Measurements from ENCODE around the gene ZNF574.

ZNF574 gene

GRCh38 chr19:42076380-42076944 lies 496 bp downstream of the ZNF574 start:
- TF ChIP-seq FOXP2 (optimal IDR thresholded peaks at IDR 0.05; ENCODE audit: borderline replicate concordance, extremely low read depth, extremely low read length, insufficient read depth) (no peak), REST (IDR thresholded peaks at IDR 0.05; ENCODE audit: insufficient read depth in 1 of 2, low read depth in 2 of 2, low read length in 2 of 2) (no peak), TAF1 (IDR thresholded peaks at IDR 0.05; ENCODE audit: borderline replicate concordance, insufficient read depth, low read length) (no peak), POLR2AphosphoS5 (IDR thresholded peaks at IDR 0.05; ENCODE audit: low read depth, low read length) (no peak), SIN3A (IDR thresholded peaks at IDR 0.05; ENCODE audit: borderline replicate concordance, insufficient read depth, low read length) (no peak)

- TF ChIP-seq POLR2AphosphoS5 (IDR thresholded peaks at IDR 0.05; ENCODE audit: low read depth, low read length) (no peak), FOXP2 (optimal IDR thresholded peaks at IDR 0.05; ENCODE audit: borderline replicate concordance, extremely low read depth, extremely low read length, insufficient read depth) (no peak), SIN3A (IDR thresholded peaks at IDR 0.05; ENCODE audit: borderline replicate concordance, insufficient read depth, low read length) (no peak), TAF1 (IDR thresholded peaks at IDR 0.05; ENCODE audit: borderline replicate concordance, insufficient read depth, low read length) (no peak)
These were observed 2.1 kb downstream of the ZNF574 start for GRCh38 chr19:42078058-42078457.

- TF ChIP-seq POLR2AphosphoS5 (IDR thresholded peaks at IDR 0.05; ENCODE audit: low read depth, low read length) (no peak), SIN3A (IDR thresholded peaks at IDR 0.05; ENCODE audit: borderline replicate concordance, insufficient read depth, low read length) (no peak), FOXP2 (optimal IDR thresholded peaks at IDR 0.05; ENCODE audit: borderline replicate concordance, extremely low read depth, extremely low read length, insufficient read depth) (no peak), REST (IDR thresholded peaks at IDR 0.05; ENCODE audit: insufficient read depth in 1 of 2, low read depth in 2 of 2, low read length in 2 of 2) (no peak), TAF1 (IDR thresholded peaks at IDR 0.05; ENCODE audit: borderline replicate concordance, insufficient read depth, low read length) (no peak)
These were observed 2.7 kb downstream of the ZNF574 start for GRCh38 chr19:42078538-42079275.

GRCh38 chr19:42079276-42079669 lies 3.3 kb downstream of the ZNF574 start:
- TF ChIP-seq TAF1 (IDR thresholded peaks at IDR 0.05; ENCODE audit: borderline replicate concordance, insufficient read depth, low read length) = no peak

GRCh38 chr19:42079886-42080763 lies 4.2 kb downstream of the ZNF574 start:
- TF ChIP-seq SIN3A (IDR thresholded peaks at IDR 0.05; ENCODE audit: borderline replicate concordance, insufficient read depth, low read length) (no peak), FOXP2 (optimal IDR thresholded peaks at IDR 0.05; ENCODE audit: borderline replicate concordance, extremely low read depth, extremely low read length, insufficient read depth) (no peak), POLR2AphosphoS5 (IDR thresholded peaks at IDR 0.05; ENCODE audit: low read depth, low read length) (no peak), REST (IDR thresholded peaks at IDR 0.05; ENCODE audit: insufficient read depth in 1 of 2, low read depth in 2 of 2, low read length in 2 of 2) (no peak), TAF1 (IDR thresholded peaks at IDR 0.05; ENCODE audit: borderline replicate concordance, insufficient read depth, low read length) (no peak)
